ENCODE data around the gene SLC22A17.
A peak's percentile ranks its signal among the peaks of the same experiment; 100 is the strongest.

Gene SLC22A17

DNA sequence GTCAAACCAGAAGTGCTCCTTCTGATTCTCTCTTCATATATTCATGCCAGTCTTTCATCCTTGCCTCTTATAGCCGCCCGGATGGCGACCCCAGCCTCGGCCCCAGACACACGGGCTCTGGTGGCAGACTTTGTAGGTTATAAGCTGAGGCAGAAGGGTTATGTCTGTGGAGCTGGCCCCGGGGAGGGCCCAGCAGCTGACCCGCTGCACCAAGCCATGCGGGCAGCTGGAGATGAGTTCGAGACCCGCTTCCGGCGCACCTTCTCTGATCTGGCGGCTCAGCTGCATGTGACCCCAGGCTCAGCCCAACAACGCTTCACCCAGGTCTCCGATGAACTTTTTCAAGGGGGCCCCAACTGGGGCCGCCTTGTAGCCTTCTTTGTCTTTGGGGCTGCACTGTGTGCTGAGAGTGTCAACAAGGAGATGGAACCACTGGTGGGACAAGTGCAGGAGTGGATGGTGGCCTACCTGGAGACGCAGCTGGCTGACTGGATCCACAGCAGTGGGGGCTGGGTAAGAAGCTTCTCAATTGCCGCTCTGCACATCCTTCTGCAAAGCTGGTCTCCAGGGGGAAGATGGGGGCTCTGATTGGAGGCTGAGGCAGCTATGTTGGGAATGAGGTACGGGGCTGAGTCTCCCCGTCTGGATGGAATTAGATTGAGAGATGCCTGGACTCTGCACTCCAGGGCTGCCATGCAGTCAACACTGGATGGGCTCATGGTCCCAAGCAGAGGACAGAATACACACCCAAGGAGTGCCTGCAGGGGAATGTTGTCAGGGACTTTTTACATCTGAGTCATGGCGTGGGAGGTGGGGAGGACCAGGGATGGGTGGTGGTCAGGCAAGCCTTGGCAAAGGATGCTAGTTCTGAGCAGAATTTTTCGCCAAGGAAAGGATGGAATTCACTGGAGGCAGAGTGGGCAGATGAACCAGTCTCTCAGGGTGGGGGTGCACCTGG is 44.7 kb downstream of the SLC22A17 start:
- no peak for DNase-seq (ENCODE audit: low read depth)

GRCh38 chr14:23307146-23307530 is 45.5 kb downstream of the SLC22A17 start:
- no peak for DNase-seq (ENCODE audit: low read depth)

- no peak for DNase-seq (ENCODE audit: low read depth)
Observed at GRCh38 chr14:23306412-23307145, 46.1 kb downstream of the SLC22A17 start, which contains the start of gene BCL2L2. TSS of gene BCL2L2 (plus strand) at chr14:23306833. CDS start at chr14:23307768, 935 bp downstream.

- DNase-seq (ENCODE audit: low read depth): peak; percentile 72
Observed at GRCh38 chr14:23302290-23303225, 50.1 kb downstream of the SLC22A17 start, which contains the start of gene PPP1R3E. TSS of gene PPP1R3E (minus strand) at chr14:23302859. CDS start at chr14:23302576, 283 bp downstream.

DNA sequence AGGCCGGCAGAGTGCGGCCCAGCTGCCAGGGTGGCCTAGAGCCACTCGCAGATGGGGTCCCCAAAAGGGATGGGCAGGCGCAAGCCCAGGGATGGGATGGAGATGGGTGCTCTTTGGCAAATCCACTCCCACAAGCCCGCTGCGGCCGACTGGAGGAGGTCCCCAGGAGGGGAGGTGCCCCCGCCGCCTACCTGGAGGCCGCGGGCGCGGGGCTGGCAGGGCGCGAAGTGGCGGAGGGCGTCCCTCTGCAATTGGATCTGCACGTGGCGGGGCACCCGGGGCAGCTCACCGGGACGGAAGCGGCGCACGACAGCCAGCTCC is 50.8 kb downstream of the SLC22A17 start:
- DNase-seq (ENCODE audit: low read depth): no peak

DNA sequence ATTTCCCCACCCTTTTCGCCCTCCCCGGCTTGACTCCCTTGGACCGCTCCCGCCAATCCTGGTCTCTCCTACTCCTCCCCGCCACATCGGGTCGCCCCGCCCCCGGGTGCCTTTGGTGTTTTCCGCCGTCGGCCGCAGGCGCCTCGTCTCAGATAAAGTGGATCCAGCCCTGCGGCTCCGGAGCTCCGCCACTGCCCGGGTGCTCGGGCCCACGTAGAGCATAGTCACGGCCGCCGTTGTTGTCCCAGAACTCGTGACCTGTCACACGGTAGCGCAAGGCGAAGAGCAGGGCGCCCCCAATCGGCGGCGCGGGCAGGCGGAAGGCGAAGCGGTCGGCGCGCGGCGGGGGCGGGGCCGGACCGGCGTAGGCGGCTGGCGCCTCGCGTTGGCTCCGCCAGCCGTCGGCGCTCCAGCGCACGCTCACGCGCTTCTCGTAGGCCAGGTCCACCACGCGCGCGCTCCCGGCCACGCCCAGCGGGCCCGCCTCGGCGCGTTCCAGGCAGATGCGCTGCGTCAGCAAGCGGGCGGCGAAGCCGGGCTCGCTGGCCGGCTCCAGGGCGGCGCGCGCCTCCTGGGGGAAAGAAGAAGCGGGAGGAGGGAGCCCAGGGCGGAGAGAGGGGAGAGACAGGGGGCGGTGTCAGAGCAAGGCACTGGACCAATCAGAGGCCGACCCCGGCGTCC is 51.3 kb downstream of the SLC22A17 start:
- DNase-seq (ENCODE audit: low read depth): peak; percentile 87

- DNase-seq (ENCODE audit: low read depth): no peak
Observed at GRCh38 chr14:23300687-23301223, 51.9 kb downstream of the SLC22A17 start.

DNA sequence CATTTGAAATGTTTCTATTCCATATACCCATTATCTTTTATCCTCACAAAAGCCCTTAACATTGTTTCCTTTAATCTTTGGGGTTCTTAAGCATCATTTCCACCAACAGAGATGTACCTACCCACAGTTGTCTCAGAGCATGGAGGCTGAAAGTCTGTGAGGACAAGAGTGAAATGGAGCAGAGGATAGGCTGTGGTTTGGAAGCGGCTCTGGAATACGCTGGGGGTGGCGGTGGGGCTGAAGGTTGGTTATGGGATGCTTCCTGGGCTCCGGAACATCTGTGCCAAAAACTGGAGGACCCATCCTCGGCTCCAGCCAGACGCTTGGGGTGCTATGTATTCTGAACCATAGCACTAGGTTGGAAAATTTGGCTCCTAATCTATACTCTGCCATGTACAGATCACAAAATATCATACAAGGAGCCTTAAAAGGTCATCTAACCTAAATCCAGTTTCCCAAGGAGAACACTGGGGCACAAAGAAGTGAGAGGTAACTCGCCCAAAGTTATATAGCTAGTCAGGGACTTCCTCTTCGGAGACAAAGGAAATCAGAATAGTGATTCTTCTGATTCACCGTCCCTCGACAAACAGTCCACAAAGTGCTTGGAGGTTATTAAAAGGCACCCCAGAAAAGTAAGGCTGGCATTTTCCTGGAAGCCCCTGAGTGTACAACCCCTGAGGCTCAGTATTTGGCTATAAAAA is 52.6 kb downstream of the SLC22A17 start:
- no peak for DNase-seq (ENCODE audit: low read depth)

GRCh38 chr14:23299211-23299957 is 53.3 kb downstream of the SLC22A17 start:
- no peak for DNase-seq (ENCODE audit: low read depth)

DNA sequence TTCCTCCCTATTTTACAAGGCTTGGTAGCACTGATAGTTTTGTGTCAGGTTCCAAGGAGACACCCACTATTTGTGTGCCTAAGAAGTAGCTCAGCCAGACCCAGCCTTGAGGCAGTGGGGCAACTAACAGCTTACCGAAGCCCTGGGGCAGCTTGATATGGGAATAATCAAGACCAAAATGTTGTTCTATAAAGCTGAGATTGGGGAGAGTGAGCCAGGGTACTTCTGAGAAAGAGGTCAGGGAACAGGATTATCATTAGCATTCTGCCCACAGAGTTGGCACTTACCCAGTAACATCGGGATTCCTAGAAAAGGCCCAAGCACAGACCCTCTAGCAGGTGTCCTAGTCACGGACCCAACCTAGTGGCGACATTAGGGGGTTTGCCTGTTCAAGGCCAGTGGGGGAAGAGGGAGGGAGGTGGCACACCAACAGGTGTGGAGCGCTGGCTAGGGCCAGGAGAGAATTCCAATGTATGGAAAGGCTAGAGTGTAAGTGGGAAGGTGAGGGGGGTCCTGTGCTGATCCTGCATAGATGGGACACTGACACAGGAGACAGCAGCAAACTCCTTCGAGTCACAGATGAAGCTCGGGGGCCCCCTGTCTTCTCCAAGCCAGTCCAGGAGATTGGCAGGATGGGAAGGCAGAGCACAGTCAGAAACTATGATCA is 54.9 kb downstream of the SLC22A17 start:
- DNase-seq (ENCODE audit: low read depth): no peak

- no peak for DNase-seq (ENCODE audit: low read depth)
Observed at GRCh38 chr14:23297096-23297495, 55.6 kb downstream of the SLC22A17 start.
